ENCODE measurements around the gene RESF1. TPM values are rescaled to one million over a fixed set of nuclear protein-coding genes. Genes with fewer than 3 reads are reported as not detected.

RESF1 gene
- total and polyA plus RNA-seq, 2 donors (not counting 3 experiments of a cell fraction or from before 2014, with no cell fraction given), result 40.3 to 70.0 TPM

- no peak overlapping the region for H3K9ac ChIP-seq (replicated peaks; ENCODE audit: extremely low read depth, insufficient read depth, low read length)
- no peaks in the 10 kb centered on the region for H3K27me3 ChIP-seq (ENCODE audit: control insufficient read depth in 2 of 2, insufficient read depth in 2 of 2, low read length in 2 of 2)
- dilution Hi-C loops (cut with MboI; ENCODE audit: extremely low pct_ligation_motif_present, low sequenced_read_pairs) (no loop called here), intact Hi-C loops (cut with micrococcal nuclease) (no loop called here)
- FAIRE-seq (no peak), DNase-seq (ENCODE audit: low read depth, low spot score) (no peak)
- TF ChIP-seq POLR2A (IDR thresholded peaks at IDR 0.05; ENCODE audit: low read depth, low read length) (no peak), MYC (IDR thresholded peaks at IDR 0.05; ENCODE audit: low read depth, low read length) (no peak), JUN (IDR thresholded peaks at IDR 0.05; ENCODE audit: borderline replicate concordance, insufficient read depth, insufficient read length, low read depth) (no peak), FOS (IDR thresholded peaks at IDR 0.05; ENCODE audit: borderline replicate concordance, insufficient read depth, low read length) (no peak), CTCF (IDR thresholded peaks at IDR 0.05; ENCODE audit: extremely low read depth in 1 of 2, insufficient read depth in 1 of 2, low read depth in 1 of 2, low read length in 2 of 2) (no peak), MAX (IDR thresholded peaks at IDR 0.05; ENCODE audit: insufficient read depth, insufficient read length) (no peak), POLR2AphosphoS5 (IDR thresholded peaks at IDR 0.05; ENCODE audit: insufficient read depth, low read depth, low read length) (no peak), EZH2 (IDR thresholded peaks at IDR 0.05; ENCODE audit: borderline replicate concordance, low read depth, low read length, severe bottlenecking) (no peak), GATA2 (IDR thresholded peaks at IDR 0.05; ENCODE audit: insufficient read depth, insufficient read length, low read depth, low read length) (no peak)
- H3K4me2 ChIP-seq (ENCODE audit: insufficient read depth, low read length), result no peak overlapping the region
- H4K20me1 ChIP-seq (replicated peaks; ENCODE audit: control insufficient read depth, extremely low read depth, insufficient read depth, low read length), result no peaks in the 10 kb centered on the region
- H3K4me1 ChIP-seq (ENCODE audit: control insufficient read depth, extremely low read depth, insufficient read depth, low read length), result peaks cover 14% of the 10 kb centered on the region
- H3K79me2 ChIP-seq (ENCODE audit: control insufficient read depth, insufficient read depth, low read length), result peaks cover 85% of the 10 kb centered on the region
- ChIA-PET CTCF (no interaction called here), POLR2A (no interaction called here)
- no peak overlapping the region for H2AFZ ChIP-seq (ENCODE audit: low read depth, low read length)
- no peaks in the 10 kb centered on the region for H3K9me3 ChIP-seq (replicated peaks; ENCODE audit: control insufficient read depth, insufficient read depth, low read length)
- no peak overlapping the region for H3K4me3 ChIP-seq (replicated peaks in 1 of 3; ENCODE audit: insufficient read depth in 1 of 3, low read depth in 1 of 3, low read length in 3 of 3)
- peaks cover 4 to 7% of the 10 kb centered on the region in 2 experiments for H3K36me3 ChIP-seq (ENCODE audit: control insufficient read depth in 2 of 2, extremely low read depth in 1 of 2, insufficient read depth in 2 of 2, low read length in 2 of 2)
- BruUV-seq (replicated peaks), result no TSS peak
- H3K27ac ChIP-seq (ENCODE audit: insufficient read depth, low read depth, low read length), result no peak overlapping the region
- H3K9me1 ChIP-seq (replicated peaks; ENCODE audit: control insufficient read depth, extremely low read depth, insufficient read depth, low read length), result no peaks in the 10 kb centered on the region
Observed at GRCh38 chr12:31964280-31964679, 5.1 kb downstream of the RESF1 start.
